HepG2 (cell line): ENCODE measurements around the gene SETD2. TPM values are rescaled to one million over a fixed set of nuclear protein-coding genes. Genes with fewer than 3 reads are reported as not detected.

Source experiments
- BCL6 ChIP-seq: IDR thresholded peaks from 2 replicates; pipeline ENCODE4 v1.6.1; 2016; ENCODE audit warnings: missing genetic modification reagents, missing compliant biosample characterization
- FOSL2 ChIP-seq: sonication (generic); formaldehyde crosslinking; IDR thresholded peaks from 2 replicates; pipeline ENCODE4 v1.4.0; 2020; ENCODE audit warnings: missing genetic modification reagents
- FOXA3 ChIP-seq: IDR thresholded peaks from 2 replicates; pipeline ENCODE4 v1.6.1; 2016; ENCODE audit warnings: missing genetic modification reagents, missing compliant biosample characterization
- GATA4 ChIP-seq: sonication (generic); IDR thresholded peaks from 2 replicates; pipeline ENCODE4 v1.6.1; 2016; ENCODE audit warnings: antibody characterized with exemption, low read depth, borderline replicate concordance
- GATAD2A ChIP-seq: IDR thresholded peaks from 2 replicates; pipeline ENCODE4 v1.6.1; 2016
- HHEX ChIP-seq: IDR thresholded peaks from 2 replicates; pipeline ENCODE4 v1.6.1; 2016; ENCODE audit warnings: control low read depth
- IRF2 ChIP-seq: IDR thresholded peaks from 2 replicates; pipeline ENCODE4 v1.6.1; 2018; ENCODE audit warnings: missing genetic modification reagents, missing compliant biosample characterization
- MED1 ChIP-seq: sonication (generic); formaldehyde crosslinking; IDR thresholded peaks from 2 replicates; pipeline ENCODE4 v1.4.0; 2020; ENCODE audit warnings: missing genetic modification reagents
- MIXL1 ChIP-seq: IDR thresholded peaks from 2 replicates; pipeline ENCODE4 v1.6.1; 2016
- MTA1 ChIP-seq: sonication (generic); formaldehyde crosslinking; IDR thresholded peaks from 2 replicates; pipeline ENCODE4 v1.4.0; 2020; ENCODE audit warnings: missing genetic modification reagents, mild to moderate bottlenecking, borderline replicate concordance
- POLR2AphosphoS5 ChIP-seq: IDR thresholded peaks from 2 replicates; pipeline ENCODE4 v1.6.1; 2012; ENCODE audit warnings: low read depth, low read length
- TARDBP ChIP-seq: sonication (generic); formaldehyde crosslinking; IDR thresholded peaks from 2 replicates; pipeline ENCODE4 v1.8.0; 2022; ENCODE audit warnings: mild to moderate bottlenecking, missing genetic modification reagents
- ZBTB21 ChIP-seq: sonication (generic); formaldehyde crosslinking; IDR thresholded peaks from 2 replicates; pipeline ENCODE4 v1.4.0; 2020; ENCODE audit warnings: missing genetic modification reagents
- ZNF235 ChIP-seq: sonication (generic); formaldehyde crosslinking; IDR thresholded peaks from 2 replicates; pipeline ENCODE4 v1.8.1; 2023; ENCODE audit warnings: mild to moderate bottlenecking, missing genetic modification reagents, borderline replicate concordance
- polyA plus RNA-seq, 8 experiments: library from polyadenylated mRNA; depleted of rRNA in 3 of 8; stranded (reverse) in 7 of 8; unstranded in 1 of 8; fragments of >200 nt; fragmentation: Illumina TruSeq in 4 of 8; extraction: Trizol in 4 of 8; gene quantifications; 2 replicates each; pipeline versions ENCODE4 v1.2.1 to v1.2.3, GENCODE V29; 2011 to 2016; ENCODE audit warnings: low read depth in 4 of 8, missing spikeins in 1 of 8, mixed read lengths in 1 of 8; ENCODE audit not compliant: insufficient read depth in 1 of 8
- total RNA-seq, 5 experiments: library from RNA; depleted of rRNA; stranded (reverse); fragments of >200 nt; fragmentation: Illumina TruSeq; extraction: Trizol; gene quantifications; 2 replicates each; pipeline ENCODE4 v1.2.3, GENCODE V29; 2016; ENCODE audit warnings: low read depth in 1 of 5
- TF ChIP-seq, protein P1 (sequence below): sonication (generic); formaldehyde crosslinking; IDR thresholded peaks from 2 replicates; pipeline ENCODE4 v1.4.0; 2020; ENCODE audit warnings: mild to moderate bottlenecking, missing genetic modification reagents
- TF ChIP-seq, protein P2 (sequence below): sonication (generic); formaldehyde crosslinking; conservative IDR thresholded peaks from 2 replicates; pipeline ENCODE4 v1.4.0; 2020; ENCODE audit warnings: missing genetic modification reagents

SETD2 gene
- total and polyA plus RNA-seq, 2 of the 13 experiments (the other 11 are each of a cell fraction or from before 2014, with no cell fraction given), result 14.2 to 24.2 TPM

DNA sequence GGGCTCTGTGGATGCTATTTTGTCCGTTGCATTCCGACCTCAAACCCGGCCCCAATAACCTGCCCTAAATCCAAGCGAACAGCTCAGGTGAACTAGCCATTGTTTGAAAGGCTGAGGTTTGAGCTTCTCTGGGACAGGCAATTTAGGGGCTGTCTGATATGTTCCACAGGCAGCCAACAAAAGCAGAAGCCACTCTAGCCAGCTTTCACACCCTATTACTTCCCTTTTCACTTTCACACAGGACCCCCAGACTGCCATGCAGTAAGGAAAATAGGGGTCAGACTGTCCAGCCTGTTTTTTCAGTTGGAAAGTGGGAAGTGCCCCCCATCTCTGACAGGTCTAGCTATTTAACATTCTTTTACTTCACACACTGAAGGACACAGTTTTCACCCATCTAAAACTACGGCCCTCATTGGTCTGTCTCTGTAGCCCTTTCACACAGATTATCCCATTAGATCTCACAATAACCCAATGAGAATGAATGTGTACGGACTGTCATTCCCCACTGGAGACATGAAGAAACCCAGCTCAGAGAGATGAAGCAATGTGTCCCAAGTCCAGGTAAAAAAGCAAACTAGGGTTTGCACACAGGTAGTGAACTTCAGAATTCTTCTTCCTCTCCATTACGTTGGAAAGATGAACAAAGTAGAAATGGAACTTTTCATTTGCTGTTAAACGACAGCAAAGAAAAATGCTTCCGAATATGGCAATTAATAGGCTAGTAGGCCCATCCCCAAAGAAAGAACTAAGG is 189.3 kb downstream of the SETD2 start (continued):
- TF ChIP-seq, protein P1, sequence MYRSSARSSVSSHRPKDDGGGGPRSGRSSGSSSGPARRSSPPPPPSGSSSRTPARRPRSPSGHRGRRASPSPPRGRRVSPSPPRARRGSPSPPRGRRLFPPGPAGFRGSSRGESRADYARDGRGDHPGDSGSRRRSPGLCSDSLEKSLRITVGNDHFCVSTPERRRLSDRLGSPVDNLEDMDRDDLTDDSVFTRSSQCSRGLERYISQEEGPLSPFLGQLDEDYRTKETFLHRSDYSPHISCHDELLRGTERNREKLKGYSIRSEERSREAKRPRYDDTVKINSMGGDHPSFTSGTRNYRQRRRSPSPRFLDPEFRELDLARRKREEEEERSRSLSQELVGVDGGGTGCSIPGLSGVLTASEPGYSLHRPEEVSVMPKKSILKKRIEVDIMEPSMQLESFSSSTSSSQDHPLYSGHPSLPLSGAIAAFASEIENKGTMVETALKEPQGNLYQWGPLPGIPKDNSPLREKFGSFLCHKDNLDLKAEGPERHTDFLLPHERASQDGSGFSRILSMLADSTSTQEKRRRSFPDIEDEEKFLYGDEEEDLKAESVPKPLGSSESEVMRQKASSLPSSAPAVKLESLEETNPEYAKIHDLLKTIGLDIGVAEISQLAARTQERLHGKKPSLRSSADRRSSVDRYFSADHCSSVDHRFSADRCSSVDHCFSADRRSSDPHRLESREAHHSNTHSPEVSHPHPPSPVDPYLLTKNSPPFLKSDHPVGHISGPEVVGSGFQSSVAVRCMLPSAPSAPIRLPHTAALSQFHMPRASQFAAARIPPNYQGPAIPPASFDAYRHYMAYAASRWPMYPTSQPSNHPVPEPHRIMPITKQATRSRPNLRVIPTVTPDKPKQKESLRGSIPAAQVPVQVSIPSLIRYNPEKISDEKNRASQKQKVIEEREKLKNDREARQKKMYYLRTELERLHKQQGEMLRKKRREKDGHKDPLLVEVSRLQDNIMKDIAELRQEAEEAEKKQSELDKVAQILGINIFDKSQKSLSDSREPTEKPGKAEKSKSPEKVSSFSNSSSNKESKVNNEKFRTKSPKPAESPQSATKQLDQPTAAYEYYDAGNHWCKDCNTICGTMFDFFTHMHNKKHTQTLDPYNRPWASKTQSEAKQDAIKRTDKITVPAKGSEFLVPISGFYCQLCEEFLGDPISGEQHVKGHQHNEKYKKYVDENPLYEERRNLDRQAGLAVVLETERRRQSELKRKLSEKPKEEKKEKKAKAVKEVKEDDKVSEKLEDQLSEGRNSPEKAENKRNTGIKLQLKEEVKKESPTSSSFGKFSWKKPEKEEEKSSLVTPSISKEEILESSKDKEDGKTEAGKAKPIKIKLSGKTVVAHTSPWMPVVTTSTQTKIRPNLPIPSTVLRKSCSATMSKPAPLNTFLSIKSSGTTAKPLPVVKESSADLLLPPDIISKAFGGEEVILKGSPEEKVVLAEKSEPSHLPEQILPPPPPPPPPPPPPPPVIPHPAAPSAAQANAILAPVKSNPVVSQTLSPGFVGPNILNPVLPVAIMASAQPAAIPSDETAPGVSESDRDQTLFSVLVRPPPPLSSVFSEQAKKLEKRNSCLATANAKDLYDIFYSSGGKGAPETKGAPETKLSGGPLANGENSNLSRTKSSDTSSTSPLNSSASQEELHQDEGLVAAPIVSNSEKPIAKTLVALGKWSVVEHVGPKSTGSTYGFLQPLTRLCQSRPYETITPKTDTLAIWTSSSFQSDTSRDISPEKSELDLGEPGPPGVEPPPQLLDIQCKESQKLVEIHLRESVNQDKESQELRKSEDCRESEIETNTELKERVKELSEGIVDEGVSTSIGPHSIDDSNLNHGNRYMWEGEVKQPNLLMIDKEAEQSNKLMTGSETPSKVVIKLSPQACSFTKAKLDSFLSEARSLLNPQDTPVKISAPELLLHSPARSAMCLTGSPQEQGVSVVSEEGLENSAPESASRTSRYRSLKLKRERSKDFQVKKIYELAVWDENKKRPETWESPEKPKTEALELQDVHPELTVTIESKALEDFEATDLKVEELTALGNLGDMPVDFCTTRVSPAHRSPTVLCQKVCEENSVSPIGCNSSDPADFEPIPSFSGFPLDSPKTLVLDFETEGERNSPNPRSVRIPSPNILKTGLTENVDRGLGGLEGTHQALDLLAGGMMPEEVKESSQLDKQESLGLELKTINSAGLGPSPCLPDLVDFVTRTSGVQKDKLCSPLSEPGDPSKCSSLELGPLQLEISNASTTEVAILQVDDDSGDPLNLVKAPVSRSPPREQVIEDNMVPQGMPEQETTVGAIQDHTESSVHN (CRISPR knock-in tag), result no peak
- TF ChIP-seq MED1 (peak; percentile 38; the same call in 1 of the 2 replicates), MIXL1 (CRISPR knock-in tag) (0 out of 2 replicates have a peak, but pooled peaks have one; percentile 14), IRF2 (0 out of 2 replicates have a peak, but pooled peaks have one; percentile 41), FOSL2 (0 out of 2 replicates have a peak, but pooled peaks have one; percentile 10), GATAD2A (CRISPR knock-in tag) (peak; percentile 73), POLR2AphosphoS5 (no peak), BCL6 (peak; percentile 53), GATA4 (no peak), ZBTB21 (no peak), MTA1 (CRISPR knock-in tag) (no peak), ZNF235 (CRISPR knock-in tag) (no peak), FOXA3 (CRISPR knock-in tag) (peak; percentile 24; the same call in 1 of the 2 replicates), HHEX (CRISPR knock-in tag) (no peak), TARDBP (peak; percentile 19; the same call in 1 of the 2 replicates)
- TF ChIP-seq, protein P2, sequence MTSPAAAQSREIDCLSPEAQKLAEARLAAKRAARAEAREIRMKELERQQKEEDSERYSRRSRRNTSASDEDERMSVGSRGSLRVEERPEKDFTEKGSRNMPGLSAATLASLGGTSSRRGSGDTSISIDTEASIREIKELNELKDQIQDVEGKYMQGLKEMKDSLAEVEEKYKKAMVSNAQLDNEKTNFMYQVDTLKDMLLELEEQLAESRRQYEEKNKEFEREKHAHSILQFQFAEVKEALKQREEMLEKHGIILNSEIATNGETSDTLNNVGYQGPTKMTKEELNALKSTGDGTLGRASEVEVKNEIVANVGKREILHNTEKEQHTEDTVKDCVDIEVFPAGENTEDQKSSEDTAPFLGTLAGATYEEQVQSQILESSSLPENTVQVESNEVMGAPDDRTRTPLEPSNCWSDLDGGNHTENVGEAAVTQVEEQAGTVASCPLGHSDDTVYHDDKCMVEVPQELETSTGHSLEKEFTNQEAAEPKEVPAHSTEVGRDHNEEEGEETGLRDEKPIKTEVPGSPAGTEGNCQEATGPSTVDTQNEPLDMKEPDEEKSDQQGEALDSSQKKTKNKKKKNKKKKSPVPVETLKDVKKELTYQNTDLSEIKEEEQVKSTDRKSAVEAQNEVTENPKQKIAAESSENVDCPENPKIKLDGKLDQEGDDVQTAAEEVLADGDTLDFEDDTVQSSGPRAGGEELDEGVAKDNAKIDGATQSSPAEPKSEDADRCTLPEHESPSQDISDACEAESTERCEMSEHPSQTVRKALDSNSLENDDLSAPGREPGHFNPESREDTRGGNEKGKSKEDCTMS (CRISPR knock-in tag), result no peak
